ENCODE results near the gene PPP6R2.
"Not testable (repeated sequence)": the region's sequence is repeated elsewhere in the genome, so short reads cannot be mapped to it uniquely, and the experiment has no call there.

DNA sequence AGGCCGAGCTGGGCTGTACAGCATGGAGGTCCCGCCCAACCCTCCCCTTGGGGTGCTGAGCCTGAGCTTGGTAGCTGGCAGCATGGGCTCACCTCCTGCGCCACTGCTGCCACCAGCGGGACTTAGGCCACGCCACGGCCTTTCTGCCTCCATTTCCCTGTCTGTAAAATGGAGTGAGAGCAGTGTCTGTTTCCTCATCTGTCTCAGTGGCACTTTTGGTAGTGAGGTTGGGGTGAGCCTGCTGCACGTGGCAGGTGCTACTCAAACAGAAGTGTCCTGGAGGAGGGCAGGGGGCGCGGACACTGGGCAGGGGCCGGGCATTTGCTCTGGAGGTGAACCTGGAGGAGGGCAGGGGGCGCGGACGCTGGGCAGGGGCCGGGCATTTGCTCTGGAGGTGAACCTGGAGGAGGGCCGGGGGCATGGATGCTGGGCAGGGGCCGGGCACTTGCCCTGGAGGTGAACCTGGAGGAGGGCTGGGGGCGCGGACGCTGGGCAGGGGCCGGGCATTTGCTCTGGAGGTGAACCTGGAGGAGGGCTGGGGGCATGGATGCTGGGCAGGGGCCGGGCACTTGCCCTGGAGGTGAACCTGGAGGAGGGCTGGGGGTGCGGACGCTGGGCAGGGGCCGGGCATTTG lies 89.9 kb downstream of the PPP6R2 start:
- TF ChIP-seq, protein P1, sequence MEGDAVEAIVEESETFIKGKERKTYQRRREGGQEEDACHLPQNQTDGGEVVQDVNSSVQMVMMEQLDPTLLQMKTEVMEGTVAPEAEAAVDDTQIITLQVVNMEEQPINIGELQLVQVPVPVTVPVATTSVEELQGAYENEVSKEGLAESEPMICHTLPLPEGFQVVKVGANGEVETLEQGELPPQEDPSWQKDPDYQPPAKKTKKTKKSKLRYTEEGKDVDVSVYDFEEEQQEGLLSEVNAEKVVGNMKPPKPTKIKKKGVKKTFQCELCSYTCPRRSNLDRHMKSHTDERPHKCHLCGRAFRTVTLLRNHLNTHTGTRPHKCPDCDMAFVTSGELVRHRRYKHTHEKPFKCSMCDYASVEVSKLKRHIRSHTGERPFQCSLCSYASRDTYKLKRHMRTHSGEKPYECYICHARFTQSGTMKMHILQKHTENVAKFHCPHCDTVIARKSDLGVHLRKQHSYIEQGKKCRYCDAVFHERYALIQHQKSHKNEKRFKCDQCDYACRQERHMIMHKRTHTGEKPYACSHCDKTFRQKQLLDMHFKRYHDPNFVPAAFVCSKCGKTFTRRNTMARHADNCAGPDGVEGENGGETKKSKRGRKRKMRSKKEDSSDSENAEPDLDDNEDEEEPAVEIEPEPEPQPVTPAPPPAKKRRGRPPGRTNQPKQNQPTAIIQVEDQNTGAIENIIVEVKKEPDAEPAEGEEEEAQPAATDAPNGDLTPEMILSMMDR (conservative IDR thresholded peaks at IDR 0.05; ENCODE audit: low read length), result not testable (repeated sequence)
- not testable (repeated sequence) for TF ChIP-seq EZH2phosphoT487 (IDR thresholded peaks at IDR 0.05; ENCODE audit: borderline replicate concordance)

All from Loucy (cell line).